Hepatocyte (in vitro differentiated cells): ENCODE results near the gene COL4A1.

Experiments
- CTCF ChIP-seq: fragments of 200-600 bp; sonication (generic); IDR thresholded peaks from 2 replicates; pipeline ENCODE4 v1.5.1; 2016; ENCODE audit warnings: antibody characterized with exemption, mild to moderate bottlenecking; ENCODE audit not compliant: poor library complexity
- EZH2 ChIP-seq: fragments of 200-600 bp; sonication (generic); IDR thresholded peaks from 2 replicates; pipeline ENCODE4 v1.6.1; 2016; ENCODE audit warnings: antibody characterized with exemption, mild to moderate bottlenecking, borderline replicate concordance

GRCh38 chr13:110305001-110305400 is 2.0 kb downstream of the COL4A1 start:
- TF ChIP-seq CTCF (no peak), EZH2 (no peak)
